Jurkat, Clone E6-1 (cell line): ENCODE results near the gene WDR27.
"Not testable (repeated sequence)": the region's sequence is repeated elsewhere in the genome, so short reads cannot be mapped to it uniquely, and the experiment has no call there.

ENCODE experiments used
- DNase-seq: peaks from one replicate; pipeline ENCODE4 v3.0.0-alpha.2; 2011; ENCODE audit warnings: low read depth, low spot score
- H3K4me3 ChIP-seq: 2 replicates; pipeline ENCODE4 v1.5.1; 2011; ENCODE audit warnings: mild to moderate bottlenecking, low read length, control low read depth, moderate library complexity

WDR27 gene

GRCh38 chr6:169511785-169512184 lies 190.0 kb downstream of the WDR27 start:
- not testable (repeated sequence) for H3K4me3 ChIP-seq, DNase-seq

GRCh38 chr6:169510871-169511270 lies 191.0 kb downstream of the WDR27 start:
- no peak for DNase-seq
- no peak overlapping the region for H3K4me3 ChIP-seq

- no peak overlapping the region for H3K4me3 ChIP-seq
- DNase-seq = no peak
These were observed 193.4 kb downstream of the WDR27 start for GRCh38 chr6:169508452-169508851.

- DNase-seq = no peak
- H3K4me3 ChIP-seq = no peak overlapping the region
These were observed 198.2 kb downstream of the WDR27 start for GRCh38 chr6:169503422-169504152.

GRCh38 chr6:169502445-169502844 lies 199.4 kb downstream of the WDR27 start:
- H3K4me3 ChIP-seq = no peak overlapping the region
- no peak for DNase-seq

GRCh38 chr6:169501777-169502313 lies 200.0 kb downstream of the WDR27 start:
- no peak overlapping the region for H3K4me3 ChIP-seq
- DNase-seq = no peak

GRCh38 chr6:169501128-169501527 lies 200.7 kb downstream of the WDR27 start:
- no peak overlapping the region for H3K4me3 ChIP-seq
- no peak for DNase-seq

GRCh38 chr6:169500688-169501087 lies 201.1 kb downstream of the WDR27 start:
- H3K4me3 ChIP-seq = no peak overlapping the region
- DNase-seq = no peak

- no peak overlapping the region for H3K4me3 ChIP-seq
- DNase-seq = no peak
These were observed 202.0 kb downstream of the WDR27 start for GRCh38 chr6:169499848-169500247.

GRCh38 chr6:169498916-169499513 lies 202.8 kb downstream of the WDR27 start:
- DNase-seq = no peak
- no peak overlapping the region for H3K4me3 ChIP-seq

GRCh38 chr6:169495601-169496000 lies 206.2 kb downstream of the WDR27 start:
- no peak overlapping the region for H3K4me3 ChIP-seq
- DNase-seq = no peak

- DNase-seq = no peak
These were observed 207.8 kb downstream of the WDR27 start for GRCh38 chr6:169494038-169494437.

GRCh38 chr6:169491482-169491881 lies 210.3 kb downstream of the WDR27 start:
- no peak overlapping the region for H3K4me3 ChIP-seq
- DNase-seq = no peak

More at GRCh38 chr6:169494038-169494437, 207.8 kb downstream of the WDR27 start:
- no peak overlapping the region for H3K4me3 ChIP-seq

- DNase-seq = no peak
- no peak overlapping the region for H3K4me3 ChIP-seq
These were observed 211.0 kb downstream of the WDR27 start for GRCh38 chr6:169490830-169491229.

GRCh38 chr6:169490246-169490641 lies 211.6 kb downstream of the WDR27 start:
- H3K4me3 ChIP-seq = no peak overlapping the region
- no peak for DNase-seq

GRCh38 chr6:169489563-169490245 lies 212.1 kb downstream of the WDR27 start:
- no peak overlapping the region for H3K4me3 ChIP-seq
- no peak for DNase-seq

- no peak for DNase-seq
- no peak overlapping the region for H3K4me3 ChIP-seq
These were observed 214.0 kb downstream of the WDR27 start for GRCh38 chr6:169487579-169488436.

- DNase-seq = no peak
- no peak overlapping the region for H3K4me3 ChIP-seq
These were observed 221.9 kb downstream of the WDR27 start for GRCh38 chr6:169479783-169480495.

GRCh38 chr6:169474362-169474761 lies 227.5 kb downstream of the WDR27 start:
- DNase-seq = no peak
- no peak overlapping the region for H3K4me3 ChIP-seq
